ENCODE results near the gene MBNL1.
A peak's percentile ranks its signal among the peaks of the same experiment; 100 is the strongest.
"Not testable (repeated sequence)": the region's sequence is repeated elsewhere in the genome, so short reads cannot be mapped to it uniquely, and the experiment has no call there.

The MBNL1 gene

GRCh38 chr3:152367192-152367591, 98.5 kb downstream of the MBNL1 start:
- not testable (repeated sequence) for H3K27ac Mint-ChIP-seq; DNase-seq (ENCODE audit: low spot score); H3K27me3 Mint-ChIP-seq (ENCODE audit: low read depth); H3K4me3 Mint-ChIP-seq
- Mint-ChIP-seq H3K9me3 (peaks cover 17% of the 10 kb centered on the region), H3K36me3 (ENCODE audit: low read depth) (peaks cover 76% of the 10 kb centered on the region), H3K4me1 (ENCODE audit: low read depth) (peaks cover 52% of the 10 kb centered on the region)

DNA sequence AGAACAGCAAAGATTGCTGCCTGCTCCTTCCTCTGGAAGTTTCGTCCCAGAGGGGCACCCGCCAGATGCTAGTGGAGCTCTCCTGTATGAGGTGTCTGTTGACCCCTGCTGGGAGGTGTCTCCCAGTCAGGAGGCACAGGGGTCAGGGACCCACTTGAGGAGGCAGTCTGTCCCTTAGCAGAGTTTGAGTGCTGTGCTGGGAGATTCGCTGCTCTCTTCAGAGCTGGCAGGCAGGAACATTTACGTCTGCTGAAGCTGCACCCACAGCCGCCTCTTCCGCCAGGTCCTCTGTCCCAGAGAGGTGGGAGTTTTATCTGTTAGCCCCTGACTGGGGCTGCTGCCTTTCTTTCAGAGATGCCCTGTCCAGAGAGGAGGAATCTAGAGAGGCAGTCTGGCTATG, 103.9 kb downstream of the MBNL1 start:
- H3K27me3 Mint-ChIP-seq (ENCODE audit: low read depth); DNase-seq (ENCODE audit: low spot score); H3K9me3 Mint-ChIP-seq; H3K27ac Mint-ChIP-seq; H3K4me3 Mint-ChIP-seq: not testable (repeated sequence)
- peaks cover 62% of the 10 kb centered on the region for H3K36me3 Mint-ChIP-seq (ENCODE audit: low read depth)
- H3K4me1 Mint-ChIP-seq (ENCODE audit: low read depth), result peaks cover 54% of the 10 kb centered on the region

DNA sequence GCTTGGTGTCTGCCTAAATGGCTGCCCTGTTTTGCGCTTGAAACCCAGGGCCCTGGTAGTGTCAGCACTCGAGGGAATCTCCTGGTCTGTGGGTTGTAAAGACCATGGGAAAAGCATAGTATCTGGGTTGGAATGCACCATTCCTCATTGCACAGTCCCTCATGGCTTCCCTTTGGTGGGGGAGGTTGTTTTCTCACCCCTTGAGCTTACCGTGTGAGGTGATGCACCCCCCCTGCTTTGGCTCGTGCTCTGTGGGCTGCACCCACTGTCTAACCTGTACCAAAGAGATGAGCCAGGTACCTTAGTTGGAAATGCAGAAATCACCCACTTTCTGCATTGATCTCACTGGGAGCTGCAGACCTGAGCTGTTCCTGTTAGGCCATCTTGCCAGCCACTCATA, 104.7 kb downstream of the MBNL1 start:
- H3K36me3 Mint-ChIP-seq (ENCODE audit: low read depth), result peaks cover 58% of the 10 kb centered on the region
- H3K27ac Mint-ChIP-seq, result no peak overlapping the region
- peaks cover 46% of the 10 kb centered on the region for H3K4me1 Mint-ChIP-seq (ENCODE audit: low read depth)
- no peak for DNase-seq (ENCODE audit: low spot score)
- H3K9me3 Mint-ChIP-seq, result no peaks in the 10 kb centered on the region
- no peaks in the 10 kb centered on the region for H3K27me3 Mint-ChIP-seq (ENCODE audit: low read depth)
- no peak overlapping the region for H3K4me3 Mint-ChIP-seq

GRCh38 chr3:152374262-152374990, 105.7 kb downstream of the MBNL1 start:
- no peak for DNase-seq (ENCODE audit: low spot score)
- Mint-ChIP-seq H3K27me3 (ENCODE audit: low read depth) (no peaks in the 10 kb centered on the region), H3K27ac (no peak overlapping the region), H3K4me1 (ENCODE audit: low read depth) (peaks cover 38% of the 10 kb centered on the region), H3K4me3 (no peak overlapping the region), H3K36me3 (ENCODE audit: low read depth) (peaks cover 51% of the 10 kb centered on the region), H3K9me3 (no peaks in the 10 kb centered on the region)

DNA sequence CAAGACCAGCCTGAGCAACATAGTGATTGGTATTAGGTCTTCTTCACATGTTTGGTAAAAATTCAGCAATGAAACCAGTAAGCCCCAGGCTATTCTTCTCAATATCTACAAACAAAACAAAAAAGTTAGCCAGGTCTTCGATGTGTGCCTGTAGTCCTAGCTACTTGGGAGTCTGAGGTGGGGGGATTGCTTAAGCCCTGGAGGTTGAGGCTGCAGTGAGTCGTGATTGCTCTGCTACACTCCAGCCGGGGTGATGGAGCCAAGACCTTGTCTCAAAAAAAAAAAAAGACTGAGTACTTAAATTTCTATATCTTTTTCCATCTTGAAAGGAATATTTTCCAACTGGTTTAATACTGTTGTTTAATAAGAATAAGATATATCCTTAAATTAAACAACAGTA, 106.8 kb downstream of the MBNL1 start:
- no peak overlapping the region for H3K27ac Mint-ChIP-seq
- H3K4me3 Mint-ChIP-seq, result no peak overlapping the region
- H3K9me3 Mint-ChIP-seq, result no peaks in the 10 kb centered on the region
- no peaks in the 10 kb centered on the region for H3K27me3 Mint-ChIP-seq (ENCODE audit: low read depth)
- H3K36me3 Mint-ChIP-seq (ENCODE audit: low read depth), result peaks cover 44% of the 10 kb centered on the region
- peaks cover 34% of the 10 kb centered on the region for H3K4me1 Mint-ChIP-seq (ENCODE audit: low read depth)
- DNase-seq (ENCODE audit: low spot score), result no peak

DNA sequence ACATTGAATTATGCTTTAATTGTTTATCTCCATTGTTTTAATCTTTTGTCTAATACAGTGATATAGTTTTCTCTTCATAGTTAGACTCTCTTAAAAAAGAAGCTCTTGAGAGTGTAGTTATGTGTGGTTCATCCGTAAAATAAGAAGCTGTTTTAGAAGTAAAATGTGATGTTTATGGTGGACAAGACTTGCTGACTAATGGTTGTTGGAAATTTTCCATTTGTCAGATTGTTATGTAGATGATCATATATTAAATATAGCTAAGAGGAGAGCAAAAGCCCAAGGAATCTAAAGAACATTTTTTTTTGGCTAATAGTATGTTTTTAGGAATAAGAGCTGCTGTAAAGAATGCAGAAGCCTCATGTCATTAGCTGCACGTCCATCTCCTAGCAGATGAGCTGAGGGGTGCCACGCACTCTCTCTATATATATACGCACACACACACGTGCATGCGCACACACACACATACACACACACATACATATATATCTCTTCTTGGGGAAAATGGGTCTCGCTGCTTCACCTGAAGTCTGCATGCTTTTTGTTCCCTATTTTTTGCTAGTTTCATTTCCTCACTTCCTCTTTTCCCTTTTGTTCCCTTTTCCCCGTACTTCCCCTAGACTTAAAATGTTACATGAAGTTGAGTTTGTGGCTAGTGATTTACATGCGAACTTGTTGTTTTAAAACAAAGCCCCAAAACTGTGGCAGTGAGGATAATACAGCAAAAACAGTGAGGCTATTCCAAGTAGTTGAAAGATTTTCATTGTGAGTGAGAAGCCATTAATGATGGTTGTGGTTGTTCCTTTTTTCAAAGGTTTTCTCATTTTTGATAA, 107.8 kb downstream of the MBNL1 start:
- no peak for DNase-seq (ENCODE audit: low spot score)
- Mint-ChIP-seq H3K27me3 (ENCODE audit: low read depth) (no peaks in the 10 kb centered on the region), H3K36me3 (ENCODE audit: low read depth) (peaks cover 37% of the 10 kb centered on the region), H3K27ac (no peak overlapping the region), H3K4me3 (no peak overlapping the region), H3K9me3 (no peaks in the 10 kb centered on the region), H3K4me1 (ENCODE audit: low read depth) (peaks cover 28% of the 10 kb centered on the region)

DNA sequence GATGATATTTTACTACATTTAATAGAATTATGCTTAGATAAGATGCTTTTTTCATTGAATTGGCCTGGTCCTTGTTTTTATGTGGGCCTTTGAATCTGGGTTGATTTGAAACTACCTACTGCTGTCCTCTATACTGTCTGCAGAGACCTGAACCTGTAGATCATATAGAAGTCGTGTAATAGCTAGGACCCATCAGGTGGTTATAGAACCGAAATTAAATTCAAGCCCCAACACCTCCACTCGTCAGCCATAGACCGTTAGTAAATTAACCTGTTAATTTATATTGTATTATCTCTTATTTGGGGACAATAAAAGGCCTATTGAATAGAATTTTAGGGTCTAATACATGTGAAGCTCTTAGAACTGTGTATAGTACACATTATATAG, 108.4 kb downstream of the MBNL1 start:
- peaks cover 30% of the 10 kb centered on the region for H3K4me1 Mint-ChIP-seq (ENCODE audit: low read depth)

GRCh38 chr3:152379415-152380042, 110.8 kb downstream of the MBNL1 start:
- no peaks in the 10 kb centered on the region for H3K9me3 Mint-ChIP-seq
- no peak for DNase-seq (ENCODE audit: low spot score)
- H3K4me1 Mint-ChIP-seq (ENCODE audit: low read depth), result peaks cover 43% of the 10 kb centered on the region
- peaks cover 31% of the 10 kb centered on the region for H3K36me3 Mint-ChIP-seq (ENCODE audit: low read depth)
- H3K27me3 Mint-ChIP-seq (ENCODE audit: low read depth), result no peaks in the 10 kb centered on the region
- H3K27ac Mint-ChIP-seq, result no peak overlapping the region
- no peak overlapping the region for H3K4me3 Mint-ChIP-seq

More for the DNA sequence above, 108.4 kb downstream of the MBNL1 start:
- Mint-ChIP-seq H3K27ac (no peak overlapping the region), H3K27me3 (ENCODE audit: low read depth) (no peaks in the 10 kb centered on the region), H3K36me3 (ENCODE audit: low read depth) (peaks cover 31% of the 10 kb centered on the region), H3K9me3 (no peaks in the 10 kb centered on the region), H3K4me3 (no peak overlapping the region)
- DNase-seq (ENCODE audit: low spot score), result no peak

GRCh38 chr3:152380043-152380442, 111.3 kb downstream of the MBNL1 start:
- no peak overlapping the region for H3K27ac Mint-ChIP-seq
- peaks cover 40% of the 10 kb centered on the region for H3K4me1 Mint-ChIP-seq (ENCODE audit: low read depth)

GRCh38 chr3:152381881-152382295, 113.2 kb downstream of the MBNL1 start:
- peaks cover 32% of the 10 kb centered on the region for H3K36me3 Mint-ChIP-seq (ENCODE audit: low read depth)
- no peak for DNase-seq (ENCODE audit: low spot score)
- peaks cover 41% of the 10 kb centered on the region for H3K4me1 Mint-ChIP-seq (ENCODE audit: low read depth)
- no peak overlapping the region for H3K27ac Mint-ChIP-seq
- H3K27me3 Mint-ChIP-seq (ENCODE audit: low read depth), result no peaks in the 10 kb centered on the region
- H3K4me3 Mint-ChIP-seq, result no peak overlapping the region
- H3K9me3 Mint-ChIP-seq, result no peaks in the 10 kb centered on the region

More at GRCh38 chr3:152380043-152380442, 111.3 kb downstream of the MBNL1 start:
- DNase-seq (ENCODE audit: low spot score), result no peak
- no peaks in the 10 kb centered on the region for H3K9me3 Mint-ChIP-seq
- H3K27me3 Mint-ChIP-seq (ENCODE audit: low read depth), result no peaks in the 10 kb centered on the region
- peaks cover 31% of the 10 kb centered on the region for H3K36me3 Mint-ChIP-seq (ENCODE audit: low read depth)
- H3K4me3 Mint-ChIP-seq, result no peak overlapping the region

GRCh38 chr3:152382312-152383135, 113.8 kb downstream of the MBNL1 start:
- H3K27me3 Mint-ChIP-seq (ENCODE audit: low read depth), result no peaks in the 10 kb centered on the region
- peaks cover 32% of the 10 kb centered on the region for H3K36me3 Mint-ChIP-seq (ENCODE audit: low read depth)
- H3K4me1 Mint-ChIP-seq (ENCODE audit: low read depth), result peaks cover 39% of the 10 kb centered on the region
- peak overlapping the region; percentile 68 for H3K4me3 Mint-ChIP-seq
- H3K27ac Mint-ChIP-seq, result peak overlapping the region; percentile 58
- no peaks in the 10 kb centered on the region for H3K9me3 Mint-ChIP-seq
- no peak for DNase-seq (ENCODE audit: low spot score)

- Mint-ChIP-seq H3K27me3 (ENCODE audit: low read depth) (no peaks in the 10 kb centered on the region), H3K4me3 (no peak overlapping the region), H3K27ac (no peak overlapping the region), H3K36me3 (ENCODE audit: low read depth) (peaks cover 27% of the 10 kb centered on the region), H3K4me1 (ENCODE audit: low read depth) (peaks cover 39% of the 10 kb centered on the region), H3K9me3 (no peaks in the 10 kb centered on the region)
- DNase-seq (ENCODE audit: low spot score), result no peak
Measured at GRCh38 chr3:152383136-152383606, 114.4 kb downstream of the MBNL1 start.

DNA sequence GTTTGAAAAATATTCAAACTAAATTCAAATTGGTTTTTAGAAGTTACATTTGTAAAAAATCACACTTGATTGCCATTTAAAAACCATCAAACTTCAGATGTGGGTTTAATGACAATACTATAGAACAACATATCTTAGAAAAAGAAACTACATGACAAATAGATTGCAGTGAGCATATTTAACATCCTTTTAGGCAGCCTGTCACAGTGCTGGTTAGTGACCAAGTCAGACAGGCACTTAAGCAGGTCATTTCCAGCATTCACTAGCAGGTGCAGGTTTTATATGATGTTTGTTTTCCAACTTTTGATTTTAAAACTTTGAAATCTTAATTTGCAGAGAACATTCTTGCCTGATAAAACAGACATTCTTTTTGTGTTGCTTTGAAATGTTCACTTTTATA, 115.7 kb downstream of the MBNL1 start:
- H3K9me3 Mint-ChIP-seq, result no peaks in the 10 kb centered on the region
- H3K36me3 Mint-ChIP-seq (ENCODE audit: low read depth), result peaks cover 31% of the 10 kb centered on the region
- H3K4me3 Mint-ChIP-seq, result no peak overlapping the region
- H3K27ac Mint-ChIP-seq, result no peak overlapping the region
- no peak for DNase-seq (ENCODE audit: low spot score)
- H3K27me3 Mint-ChIP-seq (ENCODE audit: low read depth), result no peaks in the 10 kb centered on the region
- H3K4me1 Mint-ChIP-seq (ENCODE audit: low read depth), result peaks cover 41% of the 10 kb centered on the region

Measured in T-helper 2 cell treated with Interferon-gamma antibody and Interleukin-4, amounts not matched to agents 5 μg/mL and 100 μg/mL, for 36 hours (primary cell).